Measurements from ENCODE around the gene FAM185A.
"Not testable (repeated sequence)": the region's sequence is repeated elsewhere in the genome, so short reads cannot be mapped to it uniquely, and the experiment has no call there.

FAM185A gene

DNA sequence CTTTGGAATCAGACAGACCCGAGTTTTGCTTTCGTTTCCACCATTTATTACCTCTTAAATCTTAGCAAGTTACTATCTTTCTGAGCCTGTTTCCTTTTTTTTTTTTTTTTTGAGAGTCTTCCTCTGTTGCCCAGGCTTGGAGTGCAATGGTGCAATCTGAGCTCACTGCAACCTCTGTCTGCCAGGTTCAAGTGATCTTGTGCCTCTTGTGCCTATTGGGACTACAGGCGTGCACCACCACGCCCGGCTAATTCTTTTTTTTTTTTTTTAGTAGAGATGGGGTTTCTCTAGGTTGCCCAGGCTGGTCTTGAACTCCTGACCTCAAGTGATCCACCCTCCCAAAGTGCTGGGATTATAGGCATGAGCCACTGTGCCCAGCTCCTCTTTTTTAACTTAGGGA, 84.5 kb downstream of the FAM185A start:
- no peak for DNase-seq

- DNase-seq: no peak
These were observed 85.7 kb downstream of the FAM185A start for GRCh38 chr7:102834466-102834865.

DNA sequence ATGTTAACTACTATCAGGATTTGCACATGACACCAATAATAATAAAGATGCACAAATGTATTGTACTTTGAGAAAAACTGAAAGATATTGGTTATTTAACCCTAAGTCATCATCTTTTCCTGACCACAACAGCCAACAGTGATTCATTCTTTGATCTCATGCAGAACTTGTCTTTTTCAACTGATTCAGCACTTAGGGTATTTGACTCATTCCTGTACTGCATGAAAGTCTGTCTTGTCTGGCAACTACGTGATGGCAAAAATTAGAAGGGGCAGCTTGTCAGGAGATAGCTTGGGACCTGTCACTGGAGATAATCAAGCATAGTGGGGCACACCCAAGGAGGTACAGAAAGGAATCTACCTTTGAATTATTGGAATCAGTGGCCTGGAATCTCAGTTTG, 86.2 kb downstream of the FAM185A start:
- DNase-seq: no peak

DNA sequence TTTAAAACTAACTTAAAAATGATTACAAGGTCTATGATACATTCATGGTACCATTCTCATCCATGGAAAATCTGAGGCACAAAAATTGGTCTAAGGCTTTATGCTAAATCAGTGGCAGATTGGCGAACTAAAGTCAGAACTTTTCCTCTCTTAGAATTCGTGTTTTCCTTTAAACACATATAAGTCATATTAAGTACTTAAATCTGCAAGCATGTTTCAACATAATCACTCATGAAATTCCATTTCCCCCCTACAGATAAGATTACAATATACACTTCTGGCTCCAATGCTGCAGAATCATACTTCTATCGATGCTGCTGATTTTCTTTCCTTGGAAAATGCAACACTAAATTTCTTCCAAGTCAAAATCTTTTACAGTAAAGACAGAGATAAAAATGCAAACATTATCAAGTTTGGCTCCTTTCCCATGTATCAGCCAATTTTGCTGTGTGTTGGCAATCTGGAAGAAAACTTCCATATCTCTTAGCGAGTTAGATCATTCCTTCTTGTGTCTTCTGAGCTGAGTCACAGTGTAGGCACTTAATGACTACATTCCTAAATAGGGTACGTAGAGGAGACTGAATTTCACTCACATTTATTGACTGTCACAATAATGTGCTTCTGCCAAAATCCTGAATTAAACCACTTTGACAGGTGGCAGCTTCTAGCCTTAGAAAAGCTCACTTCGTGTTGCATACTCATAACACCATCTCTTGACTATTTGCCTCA, 87.6 kb downstream of the FAM185A start:
- peak; percentile 72 for DNase-seq

GRCh38 chr7:102836977-102837376, 88.2 kb downstream of the FAM185A start:
- DNase-seq: peak; percentile 55

- DNase-seq: no peak
These were observed 89.0 kb downstream of the FAM185A start for GRCh38 chr7:102837802-102838201.

GRCh38 chr7:102838572-102839101, 89.8 kb downstream of the FAM185A start:
- DNase-seq: not testable (repeated sequence)

DNA sequence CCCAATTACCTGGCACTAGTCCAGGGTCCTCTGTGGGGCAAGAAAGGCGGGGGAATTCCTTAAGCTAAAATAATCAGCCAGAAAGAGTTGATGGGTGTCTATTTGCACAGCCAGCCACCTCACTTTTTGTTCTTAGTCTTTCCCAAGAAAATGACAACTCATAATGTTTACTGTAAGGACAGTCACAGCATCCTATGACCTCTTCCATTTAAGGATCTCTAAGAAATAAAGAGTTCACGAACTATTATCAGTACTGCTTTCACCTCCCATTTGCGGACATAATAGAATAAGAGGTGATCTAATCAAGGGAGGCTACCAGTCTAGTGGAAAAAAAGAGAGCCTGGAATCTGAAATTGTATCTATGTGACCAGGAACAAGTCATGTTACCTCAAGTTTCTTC, 91.6 kb downstream of the FAM185A start:
- DNase-seq: no peak

- no peak for DNase-seq
These were observed 92.5 kb downstream of the FAM185A start for GRCh38 chr7:102841290-102841689.

DNA sequence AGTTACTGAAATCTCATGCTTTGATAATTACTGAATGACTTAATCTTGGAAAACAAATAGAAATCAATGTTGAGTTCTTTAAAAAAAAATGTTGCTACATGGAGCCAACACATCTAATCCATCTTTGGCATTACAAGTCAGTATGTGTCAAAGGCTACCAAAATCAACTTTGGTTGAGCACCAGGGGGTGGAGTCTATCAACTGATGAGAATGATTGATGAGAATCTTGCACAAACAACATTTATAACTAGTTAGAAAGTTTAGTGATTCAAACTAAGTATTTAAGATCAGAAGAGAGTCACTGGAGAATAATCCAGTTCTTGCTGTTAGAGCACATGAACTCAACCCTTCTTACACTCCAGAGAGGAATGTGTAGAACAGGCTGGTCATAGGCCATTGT, 93.5 kb downstream of the FAM185A start:
- no peak for DNase-seq

GRCh38 chr7:102843850-102844249, 95.1 kb downstream of the FAM185A start:
- no peak for DNase-seq

GRCh38 chr7:102845346-102845745, 96.5 kb downstream of the FAM185A start:
- no peak for DNase-seq

GRCh38 chr7:102849079-102849478, 100.3 kb downstream of the FAM185A start:
- no peak for DNase-seq

DNA sequence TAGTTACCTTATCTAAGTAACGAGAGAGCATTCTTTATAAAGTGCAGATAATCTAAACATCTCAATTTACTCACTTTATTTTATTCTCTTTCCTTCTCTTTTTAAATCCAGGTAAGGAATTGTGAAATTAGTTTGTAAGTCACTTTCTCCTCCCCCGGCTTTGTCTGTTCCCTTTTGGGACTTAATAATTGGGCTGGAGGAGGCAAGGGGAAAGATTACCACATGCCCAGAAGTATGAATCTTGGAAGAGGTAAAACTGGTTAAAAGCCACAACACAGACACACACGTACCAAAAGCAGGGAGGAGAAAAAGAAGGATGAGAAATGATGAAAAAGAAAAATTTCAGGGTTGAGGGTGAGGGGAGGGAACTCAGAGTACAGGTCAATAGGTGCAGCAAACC, 100.7 kb downstream of the FAM185A start:
- no peak for DNase-seq

DNA sequence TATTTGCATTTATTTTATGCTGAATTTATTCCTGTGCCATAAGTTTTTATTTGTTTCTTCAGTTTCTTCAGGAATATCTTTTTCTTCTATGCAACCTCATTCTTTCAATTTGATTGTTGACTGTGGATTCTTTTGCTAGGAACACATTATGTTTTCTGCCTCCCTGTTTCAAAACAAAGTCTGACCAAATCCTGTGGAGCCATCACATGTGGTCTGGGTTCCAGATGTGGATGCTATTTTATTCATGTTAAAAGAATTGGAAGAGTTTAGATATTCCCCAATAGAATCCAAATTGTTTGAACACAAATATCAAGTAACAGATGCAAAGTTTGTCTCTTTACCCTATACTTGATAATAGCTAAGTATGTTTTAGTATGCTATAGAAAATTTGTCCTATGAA, 107.2 kb downstream of the FAM185A start:
- no peak for DNase-seq

Measured in retina (tissue), 1 donor.